Neural progenitor cell (in vitro differentiated cells): Measurements from ENCODE around the gene PRKCD. TPM values are rescaled to one million over a fixed set of nuclear protein-coding genes. Genes with fewer than 3 reads are reported as not detected.

Experiments
- DNase-seq: peaks from one replicate; pipeline ENCODE4 v3.0.0-alpha.2; 2016; ENCODE audit warnings: low spot score
- H2AFZ ChIP-seq: fragments of 200-600 bp; sonication (generic); replicated peaks from 2 replicates; pipeline ENCODE4 v1.6.1; 2016; ENCODE audit warnings: antibody characterized with exemption
- H3F3A ChIP-seq: fragments of 200-600 bp; sonication (generic); 2 replicates; pipeline ENCODE4 v1.6.1; 2016; ENCODE audit warnings: antibody characterized with exemption, low read depth
- H3K27ac ChIP-seq: fragments of 200-600 bp; sonication (generic); 2 replicates; pipeline ENCODE4 v1.5.1; 2016; ENCODE audit warnings: mild to moderate bottlenecking
- H3K27me3 ChIP-seq: fragments of 200-600 bp; sonication (generic); 2 replicates; pipeline ENCODE4 v1.6.1; 2016; ENCODE audit warnings: mild to moderate bottlenecking, moderate library complexity
- H3K36me3 ChIP-seq: fragments of 200-600 bp; sonication (generic); 2 replicates; pipeline ENCODE4 v1.5.1; 2016
- H3K4me1 ChIP-seq: fragments of 200-600 bp; sonication (generic); 2 replicates; pipeline ENCODE4 v1.6.1; 2016; ENCODE audit warnings: mixed run types
- H3K4me2 ChIP-seq: fragments of 200-600 bp; sonication (generic); 2 replicates; pipeline ENCODE4 v1.6.1; 2016
- H3K4me3 ChIP-seq: fragments of 200-600 bp; sonication (generic); 2 replicates; pipeline ENCODE4 v1.5.1; 2016
- H3K79me2 ChIP-seq: fragments of 200-600 bp; sonication (generic); 2 replicates; pipeline ENCODE4 v1.6.1; 2016; ENCODE audit warnings: low read depth
- H3K9ac ChIP-seq: fragments of 200-600 bp; sonication (generic); 2 replicates; pipeline ENCODE4 v1.6.1; 2016
- H3K9me3 ChIP-seq: fragments of 200-600 bp; sonication (generic); 2 replicates; pipeline ENCODE4 v1.5.1; 2016; ENCODE audit warnings: low read depth
- H4K20me1 ChIP-seq: fragments of 200-600 bp; sonication (generic); 2 replicates; pipeline ENCODE4 v1.6.1; 2016; ENCODE audit warnings: low read depth
- H3K27ac Mint-ChIP-seq: 3 replicates; pipeline ENCODE4 v1.8.0; 2021; ENCODE audit warnings: mixed read lengths
- H3K27me3 Mint-ChIP-seq: 2 replicates; pipeline ENCODE4 v1.8.0; 2022; ENCODE audit warnings: low read depth, mild to moderate bottlenecking, inconsistent platforms, moderate library complexity, mixed read lengths; ENCODE audit not compliant: insufficient read depth
- H3K36me3 Mint-ChIP-seq: 3 replicates; pipeline ENCODE4 v1.8.0; 2021; ENCODE audit warnings: mixed read lengths
- H3K4me1 Mint-ChIP-seq: 3 replicates; pipeline ENCODE4 v1.8.0; 2021; ENCODE audit warnings: mixed read lengths
- H3K4me3 Mint-ChIP-seq: 3 replicates; pipeline ENCODE4 v1.8.0; 2021; ENCODE audit warnings: mild to moderate bottlenecking, moderate library complexity, mixed read lengths
- H3K9me3 Mint-ChIP-seq: 3 replicates; pipeline ENCODE4 v1.8.0; 2020; ENCODE audit warnings: mixed read lengths
- EZH2 ChIP-seq: fragments of 200-600 bp; sonication (generic); IDR thresholded peaks from 2 replicates; pipeline ENCODE4 v1.6.1; 2017; ENCODE audit warnings: antibody characterized with exemption, mild to moderate bottlenecking, moderate library complexity
- EZH2phosphoT487 ChIP-seq: fragments of 200-600 bp; sonication (generic); IDR thresholded peaks from 2 replicates; pipeline ENCODE4 v1.6.1; 2017; ENCODE audit warnings: antibody characterized with exemption
- total RNA-seq: library from RNA; depleted of rRNA; stranded (reverse); fragments of >200 nt; gene quantifications from 2 replicates; pipeline ENCODE4 v1.2.3, GENCODE V29; 2015; ENCODE audit warnings: low replicate concordance
- TF ChIP-seq, protein P1 (sequence below): fragments of 200-600 bp; sonication (generic); IDR thresholded peaks from 2 replicates; pipeline ENCODE4 v1.5.1; 2017; ENCODE audit warnings: antibody characterized with exemption, mild to moderate bottlenecking

PRKCD gene
- total RNA-seq, 1 donor from 2014 or later: 8.9 TPM

DNA sequence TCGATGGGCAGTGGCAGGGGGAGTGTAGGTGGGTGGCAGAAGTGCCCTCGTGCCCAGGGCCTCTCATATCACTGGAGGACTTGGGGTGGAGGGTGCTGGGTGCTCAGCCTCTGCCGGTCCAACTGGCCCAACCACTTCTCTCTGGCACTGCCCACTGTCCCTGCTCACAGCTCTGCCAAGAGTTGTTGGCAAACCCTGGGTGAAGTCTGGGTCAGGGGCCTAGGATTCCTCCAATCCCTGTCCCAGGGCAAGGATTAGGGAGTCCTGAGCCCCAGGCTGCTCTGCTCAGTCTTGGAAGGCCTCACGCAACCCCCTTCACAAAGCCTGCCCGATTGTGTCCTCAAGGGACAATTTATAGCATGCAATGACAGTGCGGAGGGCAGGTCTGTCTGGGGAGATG lies 5.2 kb upstream of the PRKCD start:
- Mint-ChIP-seq H3K4me1 (peaks cover 14% of the 10 kb centered on the region), H3K4me3 (no peak overlapping the region), H3K36me3 (peaks cover 2% of the 10 kb centered on the region), H3K27me3 (peaks cover 40% of the 10 kb centered on the region), H3K27ac (no peak overlapping the region), H3K9me3 (no peaks in the 10 kb centered on the region)
- no peak overlapping the region for H3K9ac ChIP-seq
- DNase-seq: peak; percentile 43
- no peak overlapping the region for H3K27ac ChIP-seq
- no peaks in the 10 kb centered on the region for H3K9me3 ChIP-seq
- no peak overlapping the region for H3K4me2 ChIP-seq
- no peaks in the 10 kb centered on the region for H3K36me3 ChIP-seq
- H3K79me2 ChIP-seq: no peaks in the 10 kb centered on the region
- no peak overlapping the region for H3K4me3 ChIP-seq
- peaks cover 43% of the 10 kb centered on the region for H3K27me3 ChIP-seq
- peaks cover 15% of the 10 kb centered on the region for H3K4me1 ChIP-seq
- no peaks in the 10 kb centered on the region for H4K20me1 ChIP-seq
- no peak overlapping the region for H2AFZ ChIP-seq
- no peaks in the 10 kb centered on the region for H3F3A ChIP-seq
- no peak for TF ChIP-seq EZH2
- TF ChIP-seq EZH2phosphoT487: no peak
- TF ChIP-seq, protein P1, sequence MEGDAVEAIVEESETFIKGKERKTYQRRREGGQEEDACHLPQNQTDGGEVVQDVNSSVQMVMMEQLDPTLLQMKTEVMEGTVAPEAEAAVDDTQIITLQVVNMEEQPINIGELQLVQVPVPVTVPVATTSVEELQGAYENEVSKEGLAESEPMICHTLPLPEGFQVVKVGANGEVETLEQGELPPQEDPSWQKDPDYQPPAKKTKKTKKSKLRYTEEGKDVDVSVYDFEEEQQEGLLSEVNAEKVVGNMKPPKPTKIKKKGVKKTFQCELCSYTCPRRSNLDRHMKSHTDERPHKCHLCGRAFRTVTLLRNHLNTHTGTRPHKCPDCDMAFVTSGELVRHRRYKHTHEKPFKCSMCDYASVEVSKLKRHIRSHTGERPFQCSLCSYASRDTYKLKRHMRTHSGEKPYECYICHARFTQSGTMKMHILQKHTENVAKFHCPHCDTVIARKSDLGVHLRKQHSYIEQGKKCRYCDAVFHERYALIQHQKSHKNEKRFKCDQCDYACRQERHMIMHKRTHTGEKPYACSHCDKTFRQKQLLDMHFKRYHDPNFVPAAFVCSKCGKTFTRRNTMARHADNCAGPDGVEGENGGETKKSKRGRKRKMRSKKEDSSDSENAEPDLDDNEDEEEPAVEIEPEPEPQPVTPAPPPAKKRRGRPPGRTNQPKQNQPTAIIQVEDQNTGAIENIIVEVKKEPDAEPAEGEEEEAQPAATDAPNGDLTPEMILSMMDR: no peak

DNA sequence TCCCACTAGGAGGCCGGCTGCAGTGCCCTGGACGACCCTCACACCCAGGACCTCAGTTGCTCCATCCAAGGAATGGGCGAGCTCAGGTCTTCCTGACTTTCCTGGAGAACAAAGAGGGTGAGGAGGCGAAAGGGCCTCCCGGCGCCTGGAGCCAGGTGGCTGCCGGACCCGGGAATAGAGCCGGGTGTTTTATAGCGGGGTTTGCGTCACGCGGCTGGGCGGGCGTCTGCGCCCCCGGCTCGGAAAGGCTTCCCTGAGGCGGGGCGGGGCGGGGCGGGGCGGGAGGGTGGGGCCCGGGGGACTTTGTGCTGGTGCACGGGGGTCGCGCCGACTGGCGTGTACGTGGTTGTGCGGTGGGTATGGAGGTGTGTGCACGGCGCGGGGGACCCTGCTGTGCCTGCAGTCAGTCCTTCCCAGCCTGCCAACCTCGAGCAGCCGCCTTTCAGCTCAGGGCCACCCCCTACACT lies 4.6 kb upstream of the PRKCD start:
- H3K9me3 Mint-ChIP-seq: no peaks in the 10 kb centered on the region
- peak overlapping the region; percentile 49 for H3K4me2 ChIP-seq
- TF ChIP-seq EZH2phosphoT487 (no peak), EZH2 (no peak)
- TF ChIP-seq, protein P1: no peak
- H3K9ac ChIP-seq: no peak overlapping the region
- no peaks in the 10 kb centered on the region for H3K79me2 ChIP-seq
- H3K27me3 Mint-ChIP-seq: peaks cover 40% of the 10 kb centered on the region
- H3K36me3 ChIP-seq: no peaks in the 10 kb centered on the region
- peaks cover 46% of the 10 kb centered on the region for H3K27me3 ChIP-seq
- H3K4me1 ChIP-seq: peaks cover 15% of the 10 kb centered on the region
- H3K4me1 Mint-ChIP-seq: peaks cover 14% of the 10 kb centered on the region
- H3F3A ChIP-seq: no peaks in the 10 kb centered on the region
- peak overlapping the region; percentile 15 for H3K4me3 Mint-ChIP-seq
- H3K27ac ChIP-seq: no peak overlapping the region
- no peaks in the 10 kb centered on the region for H4K20me1 ChIP-seq
- no peak overlapping the region for H3K27ac Mint-ChIP-seq
- no peaks in the 10 kb centered on the region for H3K9me3 ChIP-seq
- H3K36me3 Mint-ChIP-seq: peaks cover 2% of the 10 kb centered on the region
- DNase-seq: peak; percentile 41
- H2AFZ ChIP-seq: no peak overlapping the region
- no peak overlapping the region for H3K4me3 ChIP-seq

DNA sequence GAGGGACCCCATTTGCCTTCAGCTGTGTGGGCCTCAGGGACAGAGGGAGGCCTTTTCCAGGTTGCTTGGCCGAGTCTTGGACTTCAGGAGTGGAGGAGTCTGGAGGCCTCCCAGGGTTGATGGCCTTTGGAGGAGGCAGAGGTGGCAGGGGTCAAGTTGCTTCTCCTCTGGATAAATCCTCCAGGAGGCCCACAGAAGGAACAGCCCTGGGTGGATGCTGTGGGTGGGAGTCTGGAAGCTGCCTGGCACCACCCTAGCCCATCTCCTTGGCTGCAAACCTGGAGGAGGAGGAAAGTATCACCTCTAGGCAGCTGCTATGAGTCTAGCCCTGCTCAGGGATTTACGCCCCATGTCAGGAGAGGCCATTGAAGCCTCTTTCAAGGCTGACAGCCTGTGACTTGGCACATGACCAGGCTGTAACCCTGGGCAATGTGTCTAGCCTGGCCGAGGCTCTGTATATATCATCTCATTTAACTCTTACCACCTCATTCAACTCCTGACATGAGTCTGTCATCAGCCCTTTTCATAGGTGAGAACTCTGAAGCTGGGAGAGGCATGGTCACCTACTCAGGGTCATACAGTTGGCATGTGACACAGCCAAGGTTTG lies 2.9 kb upstream of the PRKCD start:
- Histone ChIP-seq H2AFZ (no peak overlapping the region), H3K27ac (no peak overlapping the region), H3K27me3 (peaks cover 53% of the 10 kb centered on the region), H4K20me1 (no peaks in the 10 kb centered on the region), H3K79me2 (no peaks in the 10 kb centered on the region), H3K9ac (no peak overlapping the region), H3K4me1 (peaks cover 19% of the 10 kb centered on the region), H3K36me3 (no peaks in the 10 kb centered on the region), H3K4me3 (no peak overlapping the region), H3K9me3 (no peaks in the 10 kb centered on the region), H3K4me2 (no peak overlapping the region), H3F3A (peaks cover 9% of the 10 kb centered on the region)
- no peak for TF ChIP-seq EZH2phosphoT487
- no peak for TF ChIP-seq EZH2
- TF ChIP-seq, protein P1: no peak
- no peak for DNase-seq
- peak overlapping the region; percentile 41 for H3K4me3 Mint-ChIP-seq
- no peak overlapping the region for H3K27ac Mint-ChIP-seq
- no peaks in the 10 kb centered on the region for H3K9me3 Mint-ChIP-seq
- H3K4me1 Mint-ChIP-seq: peaks cover 23% of the 10 kb centered on the region
- H3K27me3 Mint-ChIP-seq: peaks cover 49% of the 10 kb centered on the region
- H3K36me3 Mint-ChIP-seq: peaks cover 2% of the 10 kb centered on the region
